Fibroblast of the aortic adventitia (primary cell): Measurements from ENCODE around the gene GPR78. TPM values are rescaled to one million over a fixed set of nuclear protein-coding genes. Genes with fewer than 3 reads are reported as not detected.

Experiments
- DNase-seq: peaks from one replicate; pipeline ENCODE4 v3.0.0-alpha.2; 2010; ENCODE audit warnings: low read depth
- H3K4me3 ChIP-seq: 2 replicates; pipeline ENCODE4 v1.5.1; 2011; ENCODE audit warnings: low read depth, mild to moderate bottlenecking, control low read depth, low read length, moderate library complexity
- total RNA-seq: library from RNA; depleted of rRNA; stranded (reverse); fragments of >200 nt; gene quantifications from 2 replicates; pipeline ENCODE4 v1.2.3, GENCODE V29; 2012; ENCODE audit warnings: low replicate concordance
- TF ChIP-seq, protein P1 (sequence below): IDR thresholded peaks from 2 replicates; pipeline ENCODE4 v1.5.1; 2011; ENCODE audit warnings: mild to moderate bottlenecking, low read length, control low read depth, inconsistent platforms; ENCODE audit not compliant: insufficient read depth

GPR78 gene
- total RNA-seq, 1 donor, result 0.36 TPM

DNA sequence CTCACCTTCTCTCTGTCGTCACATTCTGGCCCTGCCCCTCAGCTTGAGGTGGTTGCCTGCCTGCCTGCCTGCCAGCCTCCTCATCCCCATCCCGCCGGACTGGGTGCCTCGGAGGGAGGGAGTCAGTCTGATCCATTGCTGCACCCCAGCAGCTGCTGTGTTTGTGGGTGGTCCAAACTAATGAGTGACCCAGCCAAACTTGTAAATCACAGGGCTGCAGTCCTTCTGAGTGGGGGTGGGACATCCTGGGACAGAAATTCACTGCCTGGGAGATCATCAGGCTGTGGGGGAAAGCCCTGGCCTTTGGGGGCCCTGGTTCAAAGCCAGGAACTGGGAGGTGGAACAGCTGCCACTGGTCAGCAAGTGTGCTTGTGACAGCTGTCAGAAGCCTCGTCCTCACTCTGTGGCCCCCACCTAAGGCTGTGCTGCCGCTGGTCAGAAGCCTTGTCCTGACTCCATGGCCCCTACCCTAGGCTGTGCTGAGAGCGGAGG lies 5.6 kb downstream of the GPR78 start:
- TF ChIP-seq, protein P1, sequence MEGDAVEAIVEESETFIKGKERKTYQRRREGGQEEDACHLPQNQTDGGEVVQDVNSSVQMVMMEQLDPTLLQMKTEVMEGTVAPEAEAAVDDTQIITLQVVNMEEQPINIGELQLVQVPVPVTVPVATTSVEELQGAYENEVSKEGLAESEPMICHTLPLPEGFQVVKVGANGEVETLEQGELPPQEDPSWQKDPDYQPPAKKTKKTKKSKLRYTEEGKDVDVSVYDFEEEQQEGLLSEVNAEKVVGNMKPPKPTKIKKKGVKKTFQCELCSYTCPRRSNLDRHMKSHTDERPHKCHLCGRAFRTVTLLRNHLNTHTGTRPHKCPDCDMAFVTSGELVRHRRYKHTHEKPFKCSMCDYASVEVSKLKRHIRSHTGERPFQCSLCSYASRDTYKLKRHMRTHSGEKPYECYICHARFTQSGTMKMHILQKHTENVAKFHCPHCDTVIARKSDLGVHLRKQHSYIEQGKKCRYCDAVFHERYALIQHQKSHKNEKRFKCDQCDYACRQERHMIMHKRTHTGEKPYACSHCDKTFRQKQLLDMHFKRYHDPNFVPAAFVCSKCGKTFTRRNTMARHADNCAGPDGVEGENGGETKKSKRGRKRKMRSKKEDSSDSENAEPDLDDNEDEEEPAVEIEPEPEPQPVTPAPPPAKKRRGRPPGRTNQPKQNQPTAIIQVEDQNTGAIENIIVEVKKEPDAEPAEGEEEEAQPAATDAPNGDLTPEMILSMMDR, result no peak
- no peak overlapping the region for H3K4me3 ChIP-seq
- DNase-seq, result no peak

DNA sequence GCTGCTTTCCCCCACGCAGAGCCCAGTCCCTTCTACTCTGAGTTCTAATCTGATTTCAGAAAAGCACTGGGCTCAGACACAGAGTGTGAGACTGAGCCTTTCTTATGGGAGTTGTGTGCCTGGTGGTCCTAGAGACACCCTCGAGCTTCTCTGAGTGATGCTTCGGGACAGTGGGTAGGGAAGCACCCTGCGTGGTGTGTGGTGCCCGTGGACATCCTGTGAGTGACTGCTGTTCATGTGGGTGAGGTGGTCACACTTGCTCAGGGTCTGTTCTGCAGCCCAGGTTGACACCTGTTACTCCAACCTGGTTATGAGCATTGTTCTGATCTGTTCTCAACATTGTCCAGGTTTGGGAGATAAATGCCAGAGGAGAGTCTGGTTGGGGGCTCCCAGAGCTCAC lies 6.1 kb downstream of the GPR78 start:
- TF ChIP-seq, protein P1, result no peak
- H3K4me3 ChIP-seq, result no peak overlapping the region
- DNase-seq, result no peak

DNA sequence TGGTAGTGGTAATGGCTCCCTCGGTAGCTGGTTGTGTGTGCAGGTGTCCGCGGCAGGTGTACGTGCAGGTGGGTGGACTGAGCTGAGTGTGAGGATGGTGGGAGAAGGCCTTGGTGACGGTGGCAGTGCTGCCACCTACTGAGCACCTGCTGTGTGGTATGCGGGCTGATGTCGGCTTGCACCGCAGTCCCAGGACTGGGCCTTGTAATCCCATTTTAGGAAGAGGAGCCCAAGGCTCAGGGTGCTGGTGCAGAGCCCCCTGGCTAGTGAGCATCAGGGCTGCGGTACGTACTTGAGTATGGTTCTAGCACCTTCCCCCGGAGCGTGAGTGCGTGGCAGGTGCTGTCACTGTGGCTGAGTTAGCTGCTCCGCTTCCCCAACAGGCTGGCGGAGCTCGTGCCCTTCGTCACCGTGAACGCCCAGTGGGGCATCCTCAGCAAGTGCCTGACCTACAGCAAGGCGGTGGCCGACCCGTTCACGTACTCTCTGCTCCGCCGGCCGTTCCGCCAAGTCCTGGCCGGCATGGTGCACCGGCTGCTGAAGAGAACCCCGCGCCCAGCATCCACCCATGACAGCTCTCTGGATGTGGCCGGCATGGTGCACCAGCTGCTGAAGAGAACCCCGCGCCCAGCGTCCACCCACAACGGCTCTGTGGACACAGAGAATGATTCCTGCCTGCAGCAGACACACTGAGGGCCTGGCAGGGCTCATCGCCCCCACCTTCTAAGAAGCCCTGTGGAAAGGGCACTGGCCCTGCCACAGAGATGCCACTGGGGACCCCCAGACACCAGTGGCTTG lies 6.7 kb downstream of the GPR78 start:
- no peak for DNase-seq
- TF ChIP-seq, protein P1, result no peak
- H3K4me3 ChIP-seq, result no peak overlapping the region

- TF ChIP-seq, protein P1, result no peak
- no peak for DNase-seq
- H3K4me3 ChIP-seq, result no peak overlapping the region
Observed at GRCh38 chr4:8587469-8588195, 7.4 kb downstream of the GPR78 start.

GRCh38 chr4:8588196-8588470 lies 7.9 kb downstream of the GPR78 start:
- no peak overlapping the region for H3K4me3 ChIP-seq
- TF ChIP-seq, protein P1, result no peak
- DNase-seq, result no peak

GRCh38 chr4:8589336-8589735 lies 9.1 kb downstream of the GPR78 start:
- TF ChIP-seq, protein P1, result no peak
- DNase-seq, result no peak
- no peak overlapping the region for H3K4me3 ChIP-seq
